ENCODE measurements around the gene MZF1. TPM values are rescaled to one million over a fixed set of nuclear protein-coding genes. Genes with fewer than 3 reads are reported as not detected.

The MZF1 gene
- total RNA-seq, 1 donor from 2014 or later = 30.9 TPM

- Mint-ChIP-seq H3K4me3 (ENCODE audit: unreplicated experiment) (no peak overlapping the region), H3K9me3 (ENCODE audit: unreplicated experiment) (no peaks in the 10 kb centered on the region), H3K36me3 (ENCODE audit: unreplicated experiment) (no peaks in the 10 kb centered on the region), H3K27me3 (ENCODE audit: unreplicated experiment) (peaks cover 30% of the 10 kb centered on the region), H3K4me1 (ENCODE audit: unreplicated experiment) (no peaks in the 10 kb centered on the region), H3K27ac (ENCODE audit: unreplicated experiment) (no peak overlapping the region)
- TF ChIP-seq CTCF (IDR thresholded peaks at IDR 0.05) = no peak
- DNase-seq (ENCODE audit: extremely low spot score, unreplicated experiment) = no peak
Measured at GRCh38 chr19:58529405-58529804, 43.7 kb downstream of the MZF1 start.

DNA sequence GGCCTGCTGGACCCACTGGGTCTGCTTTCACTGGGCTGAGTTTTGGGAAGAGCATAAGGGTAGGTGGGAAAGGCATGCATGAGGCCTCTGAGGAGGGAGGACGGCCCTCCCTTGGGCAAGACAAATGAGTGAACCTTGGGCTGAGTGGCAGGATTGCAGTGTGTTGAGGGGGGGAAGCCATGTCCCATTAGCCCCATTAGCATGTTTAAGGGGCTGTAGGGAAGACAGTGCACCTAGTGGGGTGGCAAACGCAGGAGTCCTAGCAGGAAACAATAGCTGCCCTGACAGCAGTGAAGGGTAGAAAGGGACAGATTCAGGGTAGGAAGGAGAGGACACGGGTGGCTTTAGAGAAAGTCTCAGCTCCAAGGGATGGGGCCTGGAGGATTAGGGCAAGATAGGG, 50.4 kb downstream of the MZF1 start:
- TF ChIP-seq CTCF (IDR thresholded peaks at IDR 0.05) = no peak
- Mint-ChIP-seq H3K27me3 (ENCODE audit: unreplicated experiment) (no peaks in the 10 kb centered on the region), H3K9me3 (ENCODE audit: unreplicated experiment) (no peaks in the 10 kb centered on the region), H3K27ac (ENCODE audit: unreplicated experiment) (no peak overlapping the region), H3K4me1 (ENCODE audit: unreplicated experiment) (peaks cover 21% of the 10 kb centered on the region), H3K4me3 (ENCODE audit: unreplicated experiment) (no peak overlapping the region), H3K36me3 (ENCODE audit: unreplicated experiment) (no peaks in the 10 kb centered on the region)
- no peak for DNase-seq (ENCODE audit: extremely low spot score, unreplicated experiment)

GRCh38 chr19:58521651-58522050, 51.5 kb downstream of the MZF1 start:
- no peak for TF ChIP-seq CTCF (IDR thresholded peaks at IDR 0.05)
- Mint-ChIP-seq H3K27ac (ENCODE audit: unreplicated experiment) (no peak overlapping the region), H3K9me3 (ENCODE audit: unreplicated experiment) (no peaks in the 10 kb centered on the region), H3K4me1 (ENCODE audit: unreplicated experiment) (peaks cover 21% of the 10 kb centered on the region), H3K36me3 (ENCODE audit: unreplicated experiment) (no peaks in the 10 kb centered on the region), H3K27me3 (ENCODE audit: unreplicated experiment) (no peaks in the 10 kb centered on the region), H3K4me3 (ENCODE audit: unreplicated experiment) (peak overlapping the region; percentile 44)
- no peak for DNase-seq (ENCODE audit: extremely low spot score, unreplicated experiment)

DNA sequence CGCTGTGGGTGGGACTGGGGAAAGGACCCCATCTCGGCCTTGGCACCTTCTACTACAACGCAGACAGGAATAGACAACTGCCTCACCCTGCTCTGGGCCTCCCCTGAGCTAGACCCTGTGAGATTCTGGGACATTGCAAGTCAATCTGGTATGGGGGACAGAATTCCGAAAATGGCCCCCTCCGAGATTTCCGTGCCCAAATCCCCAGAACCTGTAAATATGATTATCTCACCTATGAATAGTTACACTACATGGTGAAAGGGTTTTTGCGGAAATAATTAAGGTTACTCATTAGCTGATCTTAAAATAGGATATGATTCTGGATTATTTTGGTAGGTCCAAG, 52.9 kb downstream of the MZF1 start:
- H3K9me3 Mint-ChIP-seq (ENCODE audit: unreplicated experiment) = no peaks in the 10 kb centered on the region
- peaks cover 28% of the 10 kb centered on the region for H3K4me1 Mint-ChIP-seq (ENCODE audit: unreplicated experiment)
- no peak for TF ChIP-seq CTCF (IDR thresholded peaks at IDR 0.05)
- no peak for DNase-seq (ENCODE audit: extremely low spot score, unreplicated experiment)
- peak overlapping the region; percentile 97 for H3K4me3 Mint-ChIP-seq (ENCODE audit: unreplicated experiment)
- H3K36me3 Mint-ChIP-seq (ENCODE audit: unreplicated experiment) = peaks cover 10% of the 10 kb centered on the region
- H3K27me3 Mint-ChIP-seq (ENCODE audit: unreplicated experiment) = no peaks in the 10 kb centered on the region
- peak overlapping the region; percentile 98 for H3K27ac Mint-ChIP-seq (ENCODE audit: unreplicated experiment)

GRCh38 chr19:58519355-58520256, 53.5 kb downstream of the MZF1 start, which contains the start of gene ZBTB45:
ZBTB45 (minus strand) TSS chr19:58519810; CDS start chr19:58517673, 2,137 bp downstream.
- peak; percentile 69 for TF ChIP-seq CTCF (IDR thresholded peaks at IDR 0.05)
- Mint-ChIP-seq H3K27me3 (ENCODE audit: unreplicated experiment) (no peaks in the 10 kb centered on the region), H3K4me3 (ENCODE audit: unreplicated experiment) (peak within 1 kb of the TSS; percentile 97), H3K4me1 (ENCODE audit: unreplicated experiment) (peaks cover 28% of the 10 kb centered on the region), H3K27ac (ENCODE audit: unreplicated experiment) (peak within 1 kb of the TSS; percentile 98), H3K9me3 (ENCODE audit: unreplicated experiment) (no peaks in the 10 kb centered on the region), H3K36me3 (ENCODE audit: unreplicated experiment) (peaks cover 10% of the 10 kb centered on the region)
- peak; percentile 97 for DNase-seq (ENCODE audit: extremely low spot score, unreplicated experiment)
